Motor neuron (in vitro differentiated cells): Measurements from ENCODE around the gene SLC25A18. TPM values are rescaled to one million over a fixed set of nuclear protein-coding genes. Genes with fewer than 3 reads are reported as not detected.

Experiments
- total RNA-seq, 8 experiments: library from RNA; unstranded; fragments of 300-600 nt; gene quantifications; 2 replicates each; pipeline versions ENCODE4 v1.2.3 to v1.2.4, GENCODE V29; 2022

The SLC25A18 gene
- total RNA-seq, 8 experiments from 2014 or later, result 0.63 to 2.1 (median 1.3) TPM

Other genes starting within 250 kb of the SLC25A18 start
- gene CECR2, start 194.0 kb upstream of the SLC25A18 start, total RNA-seq, result 10 to 100 TPM in 2 of 8 experiments, 1 to 10 TPM in 3, under 1 TPM in 3; 0.09 to 18.4 (median 6.5) TPM
- gene ATP6V1E1, start 65.3 kb downstream of the SLC25A18 start, total RNA-seq, result 100 to 1,000 TPM in 5 of 8 experiments, 10 to 100 TPM in 3; 86.4 to 280 (median 119) TPM
- 10 to 100 TPM; 34.0 to 94.4 (median 45.1) TPM for gene BCL2L13, start 75.3 kb downstream of the SLC25A18 start, total RNA-seq
- 10 to 100 TPM in 5 of 8 experiments, 1 to 10 TPM in 3; 9.1 to 40.2 (median 16.9) TPM for gene BID, start 211.0 kb downstream of the SLC25A18 start, total RNA-seq